ENCODE measurements around the gene RRM2. TPM values are rescaled to one million over a fixed set of nuclear protein-coding genes. Genes with fewer than 3 reads are reported as not detected.

Gene RRM2
- total RNA-seq, 1 donor from 2014 or later = 11.9 TPM

DNA sequence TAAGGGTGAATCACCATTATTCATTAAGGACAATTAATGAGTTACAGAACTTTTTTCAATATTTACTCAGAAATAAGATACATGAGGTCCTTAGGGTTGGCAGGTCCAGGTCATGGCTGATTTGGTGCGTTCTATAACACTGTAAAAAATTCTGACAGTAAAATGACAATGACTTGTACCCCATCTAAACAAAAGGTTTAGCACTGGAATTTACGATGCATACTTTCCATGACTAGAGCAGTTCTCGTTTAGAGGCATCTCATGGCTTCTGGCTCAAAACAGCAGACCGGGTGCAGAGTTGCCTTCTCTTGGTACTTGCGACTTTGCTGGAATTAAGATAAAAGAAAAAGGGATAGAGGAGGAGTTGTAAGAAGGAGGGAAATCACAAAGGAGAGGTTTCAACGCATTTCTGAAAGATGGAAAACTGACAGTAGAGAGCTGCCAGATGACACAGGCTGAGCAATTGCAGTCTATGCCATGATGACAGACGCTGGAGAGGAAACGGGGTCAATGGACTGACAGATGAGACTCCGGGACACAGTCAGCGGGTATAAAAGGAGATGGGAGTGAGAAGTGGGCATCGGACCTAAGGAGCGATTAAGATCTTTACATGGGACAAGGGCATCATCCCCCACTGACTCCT is 38.2 kb upstream of the RRM2 start:
- Histone ChIP-seq H3K27ac (ENCODE audit: low read depth, low read length) (no peak overlapping the region), H2AFZ (ENCODE audit: low read depth, low read length) (no peak overlapping the region), H3K79me2 (ENCODE audit: insufficient read depth, low read length) (no peaks in the 10 kb centered on the region), H3K4me1 (ENCODE audit: insufficient read depth, low read length) (peaks cover 8% of the 10 kb centered on the region), H3K27me3 (ENCODE audit: insufficient read depth, low read length) (peaks cover 24% of the 10 kb centered on the region), H3K9me3 (ENCODE audit: insufficient read depth, low read depth, low read length) (no peaks in the 10 kb centered on the region), H3K9ac (ENCODE audit: low read length) (no peak overlapping the region), H3K36me3 (ENCODE audit: insufficient read depth, low read length) (no peaks in the 10 kb centered on the region), H3K4me3 (ENCODE audit: insufficient read depth, low read depth, low read length) (no peak overlapping the region), H4K20me1 (ENCODE audit: insufficient read depth, low read length) (no peaks in the 10 kb centered on the region), H3K4me2 (ENCODE audit: low read length) (no peak overlapping the region)
- H3K4me1 Mint-ChIP-seq (ENCODE audit: low read depth, unreplicated experiment) = peaks cover 15% of the 10 kb centered on the region
- no peak overlapping the region for H3K4me3 Mint-ChIP-seq (ENCODE audit: unreplicated experiment)
- no peak for DNase-seq (ENCODE audit: low read depth)
- H3K9me3 Mint-ChIP-seq (ENCODE audit: unreplicated experiment) = peaks cover 1% of the 10 kb centered on the region
- TF ChIP-seq EZH2 (IDR thresholded peaks at IDR 0.05; ENCODE audit: insufficient read depth, low read length) = no peak
- TF ChIP-seq, protein P1, sequence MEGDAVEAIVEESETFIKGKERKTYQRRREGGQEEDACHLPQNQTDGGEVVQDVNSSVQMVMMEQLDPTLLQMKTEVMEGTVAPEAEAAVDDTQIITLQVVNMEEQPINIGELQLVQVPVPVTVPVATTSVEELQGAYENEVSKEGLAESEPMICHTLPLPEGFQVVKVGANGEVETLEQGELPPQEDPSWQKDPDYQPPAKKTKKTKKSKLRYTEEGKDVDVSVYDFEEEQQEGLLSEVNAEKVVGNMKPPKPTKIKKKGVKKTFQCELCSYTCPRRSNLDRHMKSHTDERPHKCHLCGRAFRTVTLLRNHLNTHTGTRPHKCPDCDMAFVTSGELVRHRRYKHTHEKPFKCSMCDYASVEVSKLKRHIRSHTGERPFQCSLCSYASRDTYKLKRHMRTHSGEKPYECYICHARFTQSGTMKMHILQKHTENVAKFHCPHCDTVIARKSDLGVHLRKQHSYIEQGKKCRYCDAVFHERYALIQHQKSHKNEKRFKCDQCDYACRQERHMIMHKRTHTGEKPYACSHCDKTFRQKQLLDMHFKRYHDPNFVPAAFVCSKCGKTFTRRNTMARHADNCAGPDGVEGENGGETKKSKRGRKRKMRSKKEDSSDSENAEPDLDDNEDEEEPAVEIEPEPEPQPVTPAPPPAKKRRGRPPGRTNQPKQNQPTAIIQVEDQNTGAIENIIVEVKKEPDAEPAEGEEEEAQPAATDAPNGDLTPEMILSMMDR (IDR thresholded peaks at IDR 0.05; ENCODE audit: insufficient read depth, low read depth, low read length) = no peak
- H3K36me3 Mint-ChIP-seq (ENCODE audit: low read depth, unreplicated experiment) = peaks cover 4% of the 10 kb centered on the region
- no peak for FAIRE-seq
- H3K27me3 Mint-ChIP-seq (ENCODE audit: low read depth, unreplicated experiment) = peaks cover 40% of the 10 kb centered on the region
- no peak overlapping the region for H3K27ac Mint-ChIP-seq (ENCODE audit: unreplicated experiment)

DNA sequence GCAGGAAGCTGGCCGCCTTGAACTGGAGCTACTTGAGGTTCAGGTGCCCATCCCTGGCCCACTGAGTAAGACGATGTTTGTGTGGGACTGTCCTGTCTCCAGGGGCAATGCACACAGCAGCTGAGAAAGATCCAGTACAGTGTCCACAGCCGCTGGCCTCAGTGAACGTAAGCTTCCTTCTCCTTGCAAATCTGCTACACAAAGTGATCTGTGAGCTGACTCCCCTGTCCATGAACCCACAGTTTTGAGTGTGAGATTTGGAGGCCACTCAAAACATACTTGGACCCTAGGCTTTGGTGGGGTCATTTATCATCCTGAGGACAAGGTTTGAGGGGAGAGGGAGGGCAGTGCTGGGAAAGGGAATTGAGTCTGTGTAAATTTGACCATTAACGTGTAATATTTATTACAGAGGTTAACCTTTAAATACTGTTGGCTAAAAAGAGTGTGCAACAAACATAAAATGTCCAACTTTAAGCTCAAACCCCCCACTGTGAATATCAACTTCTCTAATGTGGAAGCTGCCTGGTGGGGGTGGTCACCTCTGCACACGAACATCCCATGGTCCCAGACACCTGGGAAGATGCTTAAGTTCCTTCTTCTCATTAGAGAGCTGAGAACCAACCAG is 37.4 kb upstream of the RRM2 start:
- Histone ChIP-seq H3K79me2 (ENCODE audit: insufficient read depth, low read length) (no peaks in the 10 kb centered on the region), H4K20me1 (ENCODE audit: insufficient read depth, low read length) (no peaks in the 10 kb centered on the region), H3K9me3 (ENCODE audit: insufficient read depth, low read depth, low read length) (no peaks in the 10 kb centered on the region), H3K36me3 (ENCODE audit: insufficient read depth, low read length) (no peaks in the 10 kb centered on the region), H2AFZ (ENCODE audit: low read depth, low read length) (no peak overlapping the region), H3K4me2 (ENCODE audit: low read length) (no peak overlapping the region), H3K27ac (ENCODE audit: low read depth, low read length) (no peak overlapping the region), H3K9ac (ENCODE audit: low read length) (no peak overlapping the region), H3K27me3 (ENCODE audit: insufficient read depth, low read length) (peaks cover 31% of the 10 kb centered on the region), H3K4me1 (ENCODE audit: insufficient read depth, low read length) (peaks cover 8% of the 10 kb centered on the region), H3K4me3 (ENCODE audit: insufficient read depth, low read depth, low read length) (no peak overlapping the region)
- DNase-seq (ENCODE audit: low read depth) = no peak
- Mint-ChIP-seq H3K27ac (ENCODE audit: unreplicated experiment) (no peak overlapping the region), H3K4me1 (ENCODE audit: low read depth, unreplicated experiment) (peaks cover 15% of the 10 kb centered on the region), H3K9me3 (ENCODE audit: unreplicated experiment) (peaks cover 1% of the 10 kb centered on the region), H3K36me3 (ENCODE audit: low read depth, unreplicated experiment) (peaks cover 4% of the 10 kb centered on the region), H3K27me3 (ENCODE audit: low read depth, unreplicated experiment) (peaks cover 45% of the 10 kb centered on the region), H3K4me3 (ENCODE audit: unreplicated experiment) (no peak overlapping the region)
- FAIRE-seq = no peak
- no peak for TF ChIP-seq EZH2 (IDR thresholded peaks at IDR 0.05; ENCODE audit: insufficient read depth, low read length)

DNA sequence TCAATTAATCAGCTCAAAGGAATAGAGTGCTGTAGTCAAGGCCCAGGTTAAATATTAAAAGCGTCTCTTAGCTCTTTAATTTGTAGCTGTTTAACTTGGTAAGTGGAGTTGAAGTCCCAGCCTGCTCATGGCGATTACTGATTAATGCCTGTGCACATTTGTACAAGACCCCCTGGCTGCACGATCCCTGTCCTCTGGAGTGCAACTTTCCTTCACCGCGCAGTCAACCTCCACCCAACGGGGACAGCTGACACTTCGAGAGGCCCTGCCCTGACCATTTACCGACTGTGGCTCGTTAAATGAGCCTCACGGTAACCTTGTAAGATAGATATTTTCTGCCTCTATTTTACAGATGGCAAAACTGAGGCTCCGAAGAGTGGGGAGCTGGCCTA is 36.9 kb upstream of the RRM2 start:
- H3K27ac ChIP-seq (ENCODE audit: low read depth, low read length) = no peak overlapping the region
- TF ChIP-seq, protein P1 (IDR thresholded peaks at IDR 0.05; ENCODE audit: insufficient read depth, low read depth, low read length) = no peak
- TF ChIP-seq EZH2 (IDR thresholded peaks at IDR 0.05; ENCODE audit: insufficient read depth, low read length) = no peak
- DNase-seq (ENCODE audit: low read depth) (no peak), FAIRE-seq (no peak)
- Mint-ChIP-seq H3K9me3 (ENCODE audit: unreplicated experiment) (peaks cover 1% of the 10 kb centered on the region), H3K36me3 (ENCODE audit: low read depth, unreplicated experiment) (peaks cover 4% of the 10 kb centered on the region), H3K27ac (ENCODE audit: unreplicated experiment) (no peak overlapping the region), H3K4me3 (ENCODE audit: unreplicated experiment) (no peak overlapping the region), H3K27me3 (ENCODE audit: low read depth, unreplicated experiment) (peaks cover 45% of the 10 kb centered on the region), H3K4me1 (ENCODE audit: low read depth, unreplicated experiment) (peaks cover 15% of the 10 kb centered on the region)
- peaks cover 37% of the 10 kb centered on the region for H3K27me3 ChIP-seq (ENCODE audit: insufficient read depth, low read length)
- H3K36me3 ChIP-seq (ENCODE audit: insufficient read depth, low read length) = no peaks in the 10 kb centered on the region
- no peaks in the 10 kb centered on the region for H3K79me2 ChIP-seq (ENCODE audit: insufficient read depth, low read length)
- no peak overlapping the region for H2AFZ ChIP-seq (ENCODE audit: low read depth, low read length)
- no peak overlapping the region for H3K4me3 ChIP-seq (ENCODE audit: insufficient read depth, low read depth, low read length)
- H3K9ac ChIP-seq (ENCODE audit: low read length) = no peak overlapping the region
- H4K20me1 ChIP-seq (ENCODE audit: insufficient read depth, low read length) = no peaks in the 10 kb centered on the region
- H3K4me1 ChIP-seq (ENCODE audit: insufficient read depth, low read length) = peaks cover 7% of the 10 kb centered on the region
- no peak overlapping the region for H3K4me2 ChIP-seq (ENCODE audit: low read length)
- no peaks in the 10 kb centered on the region for H3K9me3 ChIP-seq (ENCODE audit: insufficient read depth, low read depth, low read length)

Data from astrocyte (in vitro differentiated cells and primary cell).